Measurements from ENCODE around the gene EEA1.

DNA sequence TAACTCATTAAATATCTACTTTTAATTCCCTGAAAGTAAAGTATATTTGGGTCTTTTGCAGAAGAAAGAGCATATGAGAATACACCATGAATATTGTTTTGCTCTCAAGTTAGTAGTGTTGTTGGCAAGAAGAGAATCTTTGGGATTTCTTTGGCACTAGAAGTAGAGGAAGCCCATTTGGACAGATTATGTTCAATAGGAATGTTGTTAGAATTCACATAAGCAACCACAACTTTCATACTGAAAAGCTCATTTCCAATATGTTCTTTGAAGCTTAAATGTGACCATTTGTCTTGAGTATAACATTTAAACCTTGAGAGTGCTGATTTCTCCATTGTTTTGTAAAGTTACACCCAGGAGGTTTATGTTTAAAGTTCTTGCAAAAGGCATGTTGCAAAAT is 188.7 kb downstream of the EEA1 start:
- TF ChIP-seq, protein P1, sequence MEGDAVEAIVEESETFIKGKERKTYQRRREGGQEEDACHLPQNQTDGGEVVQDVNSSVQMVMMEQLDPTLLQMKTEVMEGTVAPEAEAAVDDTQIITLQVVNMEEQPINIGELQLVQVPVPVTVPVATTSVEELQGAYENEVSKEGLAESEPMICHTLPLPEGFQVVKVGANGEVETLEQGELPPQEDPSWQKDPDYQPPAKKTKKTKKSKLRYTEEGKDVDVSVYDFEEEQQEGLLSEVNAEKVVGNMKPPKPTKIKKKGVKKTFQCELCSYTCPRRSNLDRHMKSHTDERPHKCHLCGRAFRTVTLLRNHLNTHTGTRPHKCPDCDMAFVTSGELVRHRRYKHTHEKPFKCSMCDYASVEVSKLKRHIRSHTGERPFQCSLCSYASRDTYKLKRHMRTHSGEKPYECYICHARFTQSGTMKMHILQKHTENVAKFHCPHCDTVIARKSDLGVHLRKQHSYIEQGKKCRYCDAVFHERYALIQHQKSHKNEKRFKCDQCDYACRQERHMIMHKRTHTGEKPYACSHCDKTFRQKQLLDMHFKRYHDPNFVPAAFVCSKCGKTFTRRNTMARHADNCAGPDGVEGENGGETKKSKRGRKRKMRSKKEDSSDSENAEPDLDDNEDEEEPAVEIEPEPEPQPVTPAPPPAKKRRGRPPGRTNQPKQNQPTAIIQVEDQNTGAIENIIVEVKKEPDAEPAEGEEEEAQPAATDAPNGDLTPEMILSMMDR (IDR thresholded peaks at IDR 0.05; ENCODE audit: poor library complexity), result no peak
- TF ChIP-seq EZH2 (IDR thresholded peaks at IDR 0.05; ENCODE audit: borderline replicate concordance) (no peak), EZH2phosphoT487 (IDR thresholded peaks at IDR 0.05; ENCODE audit: low read depth, severe bottlenecking, unreplicated experiment) (no peak)

Measured in hepatocyte (in vitro differentiated cells).